Activated T-cell treated with anti-CD3 and anti-CD28 coated beads, Interleukin-2, amount 50 U/mL, for 4 hours (primary cell): ENCODE data around the gene TAS2R39. TPM values are rescaled to one million over a fixed set of nuclear protein-coding genes. Genes with fewer than 3 reads are reported as not detected.

ENCODE experiments used
- ATAC-seq, 2 donors: fragments of 200-7000 bp; cut with Tn5 transposase; one replicate each; pipeline ENCODE4 v1.10.0; 2021
- DNase-seq: peaks from one replicate; pipeline ENCODE4 v3.0.0-alpha.2; 2020
- H3K27me3 Mint-ChIP-seq: one replicate; pipeline ENCODE4 v1.8.0; 2021; ENCODE audit warnings: low read depth, mixed read lengths
- H3K36me3 Mint-ChIP-seq: one replicate; pipeline ENCODE4 v1.8.0; 2022; ENCODE audit warnings: mixed read lengths; ENCODE audit not compliant: insufficient read depth
- H3K4me1 Mint-ChIP-seq: one replicate; pipeline ENCODE4 v1.8.0; 2021; ENCODE audit warnings: low read depth, mixed read lengths
- H3K4me3 Mint-ChIP-seq: one replicate; pipeline ENCODE4 v1.8.0; 2021; ENCODE audit warnings: mild to moderate bottlenecking, moderate library complexity, mixed read lengths
- H3K9me3 Mint-ChIP-seq: one replicate; pipeline ENCODE4 v1.8.0; 2021; ENCODE audit warnings: mixed read lengths
- total RNA-seq, 3 donors: library from RNA; stranded (reverse); gene quantifications; one replicate each; pipeline ENCODE4 v1.2.1, GENCODE V29; 2021

TAS2R39 gene
- total RNA-seq, 3 donors from 2014 or later, result not detected

DNA sequence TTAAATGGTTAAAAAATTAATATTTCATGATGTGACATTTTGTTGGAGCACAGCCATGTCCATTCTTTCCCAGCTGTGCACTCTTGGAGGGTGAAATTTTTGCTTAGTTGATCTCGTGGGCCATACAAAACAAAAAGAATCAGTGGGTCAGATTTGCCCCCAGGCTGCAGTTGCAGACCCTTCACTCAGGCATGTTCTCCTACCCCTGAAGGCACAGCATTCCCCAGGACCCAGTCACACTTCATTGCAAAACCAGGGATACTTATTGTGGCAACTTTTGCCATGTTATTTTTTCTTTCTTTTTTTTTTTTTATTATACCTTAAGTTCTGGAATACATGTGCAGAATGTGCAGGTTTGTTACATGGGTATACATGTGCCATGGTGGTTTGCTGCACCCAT lies 44.6 kb downstream of the TAS2R39 start:
- no peak for ATAC-seq

GRCh38 chr7:143229054-143229790 lies 46.0 kb downstream of the TAS2R39 start:
- Mint-ChIP-seq H3K27me3 (no peaks in the 10 kb centered on the region), H3K4me1 (no peaks in the 10 kb centered on the region), H3K9me3 (no peaks in the 10 kb centered on the region), H3K36me3 (no peaks in the 10 kb centered on the region), H3K4me3 (no peak overlapping the region)
- ATAC-seq (no peak), DNase-seq (no peak)

More for the DNA sequence above, 44.6 kb downstream of the TAS2R39 start:
- H3K27me3 Mint-ChIP-seq, result peaks cover 2% of the 10 kb centered on the region
- no peak for DNase-seq
- no peaks in the 10 kb centered on the region for H3K9me3 Mint-ChIP-seq
- no peaks in the 10 kb centered on the region for H3K4me1 Mint-ChIP-seq
- H3K4me3 Mint-ChIP-seq, result no peak overlapping the region
- H3K36me3 Mint-ChIP-seq, result no peaks in the 10 kb centered on the region

GRCh38 chr7:143230602-143231457 lies 47.6 kb downstream of the TAS2R39 start:
- H3K9me3 Mint-ChIP-seq, result peaks cover 6% of the 10 kb centered on the region
- H3K4me1 Mint-ChIP-seq, result no peaks in the 10 kb centered on the region
- H3K36me3 Mint-ChIP-seq, result no peaks in the 10 kb centered on the region
- no peak for DNase-seq
- H3K4me3 Mint-ChIP-seq, result no peak overlapping the region
- no peak for ATAC-seq
- no peaks in the 10 kb centered on the region for H3K27me3 Mint-ChIP-seq

Other genes starting within 250 kb of the TAS2R39 start
- gene TRPV5, start 249.7 kb upstream of the TAS2R39 start, total RNA-seq, result not detected
- not detected for gene LLCFC1, start 243.9 kb upstream of the TAS2R39 start, total RNA-seq
- gene KEL, start 221.1 kb upstream of the TAS2R39 start, total RNA-seq, result under 1 TPM in 1 of 3 donors, not detected in 2; 0.33 TPM
- not detected for gene OR9A2, start 156.3 kb upstream of the TAS2R39 start, total RNA-seq
- gene OR6V1, start 131.1 kb upstream of the TAS2R39 start, total RNA-seq, result not detected
- gene PIP, start 51.3 kb upstream of the TAS2R39 start, total RNA-seq, result not detected
- gene TAS2R40, start 38.6 kb downstream of the TAS2R39 start, total RNA-seq, result not detected
- gene GSTK1, start 80.0 kb downstream of the TAS2R39 start, total RNA-seq, result 10 to 100 TPM; 90.4 to 97.2 (median 96.5) TPM
- gene TMEM139, start 101.5 kb downstream of the TAS2R39 start, total RNA-seq, result under 1 TPM in 2 of 3 donors, not detected in 1; 0.19 to 0.32 TPM
- gene CASP2, start 104.9 kb downstream of the TAS2R39 start, total RNA-seq, result 10 to 100 TPM; 82.2 to 90.5 (median 88.6) TPM
- not detected for gene CLCN1, start 132.7 kb downstream of the TAS2R39 start, total RNA-seq
- gene FAM131B, start 179.3 kb downstream of the TAS2R39 start, total RNA-seq, result under 1 TPM; 0.28 to 0.50 (median 0.43) TPM
- gene ZYX, start 197.9 kb downstream of the TAS2R39 start, total RNA-seq, result 10 to 100 TPM; 89.0 to 94.2 (median 90.6) TPM
- gene EPHA1, start 225.4 kb downstream of the TAS2R39 start, total RNA-seq, result 1 to 10 TPM; 1.1 to 1.9 (median 1.5) TPM